ENCODE data around the gene PLXDC2.

PLXDC2 gene

GRCh38 chr10:19902456-19902855 is 86.2 kb downstream of the PLXDC2 start:
- TF ChIP-seq CTCF (IDR thresholded peaks at IDR 0.05) = no peak
- intact Hi-C loops (cut with DNase I; ENCODE audit: low total_unique reads) = no loop called here
- H3K4me1 ChIP-seq = peaks cover 0 to 47% (median 11%) of the 10 kb centered on the region in 4 donors

GRCh38 chr10:19904202-19904661 is 88.0 kb downstream of the PLXDC2 start:
- intact Hi-C loops (cut with DNase I; ENCODE audit: low total_unique reads) = no loop called here
- TF ChIP-seq CTCF (IDR thresholded peaks at IDR 0.05) = no peak

More at GRCh38 chr10:19902456-19902855, 86.2 kb downstream of the PLXDC2 start:
- no peak overlapping the region for H3K27ac ChIP-seq
- no peak for DNase-seq
- no peaks in the 10 kb centered on the region for H3K9me3 ChIP-seq
- H3K27me3 ChIP-seq = no peaks in the 10 kb centered on the region
- H3K36me3 ChIP-seq = no peaks in the 10 kb centered on the region
- no peak overlapping the region for H3K4me3 ChIP-seq

GRCh38 chr10:19906108-19906791 is 90.0 kb downstream of the PLXDC2 start:
- H3K4me3 ChIP-seq = no peak overlapping the region
- no peak for TF ChIP-seq CTCF (IDR thresholded peaks at IDR 0.05)
- no peaks in the 10 kb centered on the region for H3K36me3 ChIP-seq
- no peaks in the 10 kb centered on the region for H3K9me3 ChIP-seq
- no peaks in the 10 kb centered on the region for H3K27me3 ChIP-seq
- intact Hi-C loops (cut with DNase I; ENCODE audit: low total_unique reads) = no loop called here
- peak in 1 of 2 donors; percentile 47 for DNase-seq
- peaks cover 0 to 50% (median 16%) of the 10 kb centered on the region in 4 donors for H3K4me1 ChIP-seq
- no peak overlapping the region for H3K27ac ChIP-seq

More at GRCh38 chr10:19904202-19904661, 88.0 kb downstream of the PLXDC2 start:
- Histone ChIP-seq H3K4me3 (no peak overlapping the region), H3K36me3 (no peaks in the 10 kb centered on the region), H3K27ac (no peak overlapping the region), H3K9me3 (no peaks in the 10 kb centered on the region), H3K27me3 (no peaks in the 10 kb centered on the region), H3K4me1 (peaks cover 0 to 47% (median 13%) of the 10 kb centered on the region in 4 donors)
- no peak for DNase-seq

GRCh38 chr10:19908991-19909696 is 92.9 kb downstream of the PLXDC2 start:
- DNase-seq = no peak
- Histone ChIP-seq H3K36me3 (no peaks in the 10 kb centered on the region), H3K27me3 (no peaks in the 10 kb centered on the region), H3K27ac (no peak overlapping the region), H3K4me1 (peaks cover 0 to 58% (median 17%) of the 10 kb centered on the region in 4 donors), H3K9me3 (no peaks in the 10 kb centered on the region), H3K4me3 (no peak overlapping the region)
- no peak for TF ChIP-seq CTCF (IDR thresholded peaks at IDR 0.05)
- intact Hi-C loops (cut with DNase I; ENCODE audit: low total_unique reads) = no loop called here

GRCh38 chr10:19911886-19912285 is 95.7 kb downstream of the PLXDC2 start:
- H3K27me3 ChIP-seq = no peaks in the 10 kb centered on the region
- no peak overlapping the region for H3K4me3 ChIP-seq
- TF ChIP-seq CTCF (IDR thresholded peaks at IDR 0.05) = no peak
- H3K9me3 ChIP-seq = no peaks in the 10 kb centered on the region
- peaks cover 0 to 45% (median 11%) of the 10 kb centered on the region in 4 donors for H3K4me1 ChIP-seq
- H3K27ac ChIP-seq = no peak overlapping the region
- intact Hi-C loops (cut with DNase I; ENCODE audit: low total_unique reads) = no loop called here
- no peaks in the 10 kb centered on the region for H3K36me3 ChIP-seq
- DNase-seq = no peak

Measured in tibial artery (tissue), 4 donors.